CD4-positive, CD25-positive, alpha-beta regulatory T cell (primary cell): ENCODE measurements around the gene COMTD1. TPM values are rescaled to one million over a fixed set of nuclear protein-coding genes. Genes with fewer than 3 reads are reported as not detected.

ENCODE experiments used
- ATAC-seq, 2 donors: fragments of 150-1000 bp; cut with Tn5 transposase; one replicate each; pipeline ENCODE4 v1.10.0; 2021; ENCODE audit warnings: low read depth in 2 of 2, moderate number of reproducible peaks in 2 of 2, moderate library complexity in 1 of 2
- DNase-seq, 3 donors: peaks; one replicate each; pipeline versions ENCODE4 v3.0.0 to v3.0.0-alpha.2; 2012 to 2022; ENCODE audit warnings: mixed read lengths in 1 of 3
- H3K27ac ChIP-seq: one replicate; pipeline ENCODE4 v1.7.0; 2013; ENCODE audit warnings: mild to moderate bottlenecking, low read length; ENCODE audit not compliant: insufficient read depth, poor library complexity, severe bottlenecking
- H3K27me3 ChIP-seq: one replicate; pipeline ENCODE4 v1.7.0; 2013; ENCODE audit warnings: low read length; ENCODE audit not compliant: control insufficient read depth, insufficient read depth
- H3K36me3 ChIP-seq: one replicate; pipeline ENCODE4 v1.7.0; 2013; ENCODE audit warnings: mild to moderate bottlenecking, low read length, moderate library complexity; ENCODE audit not compliant: control insufficient read depth, insufficient read depth
- H3K4me1 ChIP-seq: 2 replicates; pipeline ENCODE4 v1.7.0; 2013; ENCODE audit warnings: mild to moderate bottlenecking, low read length; ENCODE audit not compliant: insufficient read depth, control insufficient read depth, poor library complexity, severe bottlenecking
- H3K4me3 ChIP-seq: one replicate; pipeline ENCODE4 v1.7.0; 2013; ENCODE audit warnings: low read depth, mild to moderate bottlenecking, low read length, moderate library complexity
- H3K9me3 ChIP-seq, 2 experiments: 1 replicate in 1 of 2; 2 replicates in 1 of 2; pipeline ENCODE4 v1.7.0; 2013; ENCODE audit warnings: low read length in 2 of 2, mild to moderate bottlenecking in 1 of 2, moderate library complexity in 1 of 2; ENCODE audit not compliant: control insufficient read depth in 2 of 2
- H3K27ac Mint-ChIP-seq, 3 donors: one replicate each; pipeline ENCODE4 v1.8.0; 2020 to 2022; ENCODE audit warnings: mild to moderate bottlenecking in 3 of 3, mixed read lengths in 3 of 3, moderate library complexity in 2 of 3
- H3K27me3 Mint-ChIP-seq: one replicate; pipeline ENCODE4 v1.8.0; 2022; ENCODE audit warnings: mild to moderate bottlenecking, mixed read lengths
- H3K36me3 Mint-ChIP-seq: one replicate; pipeline ENCODE4 v1.8.0; 2020; ENCODE audit warnings: mixed read lengths
- H3K4me1 Mint-ChIP-seq, 4 donors: one replicate each; pipeline ENCODE4 v1.8.0; 2020 to 2022; ENCODE audit warnings: mixed read lengths in 4 of 4, mild to moderate bottlenecking in 1 of 4
- H3K4me3 Mint-ChIP-seq, 4 donors: one replicate each; pipeline ENCODE4 v1.8.0; 2020 to 2022; ENCODE audit warnings: mild to moderate bottlenecking in 4 of 4, mixed read lengths in 4 of 4, moderate library complexity in 3 of 4
- H3K9me3 Mint-ChIP-seq, 7 donors: one replicate each; pipeline ENCODE4 v1.8.0; 2020 to 2022; ENCODE audit warnings: mixed read lengths in 7 of 7, mild to moderate bottlenecking in 3 of 7, moderate library complexity in 2 of 7
- polyA plus RNA-seq, 4 donors: library from polyadenylated mRNA; unstranded; fragments of 300-500 nt; fragmentation: Illumina TruSeq; gene quantifications; one replicate each; pipeline ENCODE4 v1.2.3, GENCODE V29; 2021
- total RNA-seq: library from RNA; stranded (reverse); gene quantifications from one replicate; pipeline ENCODE4 v1.2.3, GENCODE V29; 2022

Gene COMTD1
- total and polyA plus RNA-seq, 5 donors from 2014 or later: 20.0 to 35.0 (median 21.9) TPM

GRCh38 chr10:75253281-75254220, 17.8 kb upstream of the COMTD1 start:
- no peak for DNase-seq
- peaks cover 2% of the 10 kb centered on the region for H3K36me3 Mint-ChIP-seq
- no peaks in the 10 kb centered on the region for H3K4me1 Mint-ChIP-seq
- peaks cover 0 to 25% (median 11%) of the 10 kb centered on the region in 7 donors for H3K9me3 Mint-ChIP-seq
- H3K27me3 Mint-ChIP-seq: peaks cover 26% of the 10 kb centered on the region
- Histone ChIP-seq H3K36me3 (no peaks in the 10 kb centered on the region), H3K4me3 (no peak overlapping the region), H3K27ac (no peak overlapping the region), H3K4me1 (no peaks in the 10 kb centered on the region), H3K9me3 (peaks cover 13 to 19% of the 10 kb centered on the region in 2 experiments), H3K27me3 (no peaks in the 10 kb centered on the region)
- H3K4me3 Mint-ChIP-seq: peak overlapping the region in 1 of 4 donors; percentile 32
- no peak overlapping the region for H3K27ac Mint-ChIP-seq
- ATAC-seq: no peak

DNA sequence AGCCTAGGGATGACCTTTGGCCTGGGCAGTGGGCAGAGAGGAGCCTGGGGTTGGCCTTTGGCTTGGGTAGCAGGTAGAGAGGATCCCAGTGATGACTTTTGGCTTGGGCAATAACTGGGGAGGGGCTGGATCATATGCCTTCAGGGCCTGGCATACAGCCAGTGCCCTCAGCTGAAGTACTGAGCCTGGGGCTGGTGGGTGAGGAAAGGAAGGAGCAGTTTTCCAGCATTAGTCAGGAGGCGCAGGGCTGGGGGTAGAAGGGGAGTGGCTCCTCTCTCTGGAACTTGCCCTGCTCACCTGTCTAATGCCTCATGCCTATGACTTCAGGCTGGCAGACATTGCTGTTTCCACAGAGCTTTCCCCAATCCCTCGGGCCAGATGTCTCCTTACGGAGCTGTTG, 15.2 kb upstream of the COMTD1 start:
- no peak overlapping the region for H3K4me3 Mint-ChIP-seq

GRCh38 chr10:75247797-75248196, 12.0 kb upstream of the COMTD1 start:
- no peaks in the 10 kb centered on the region for H3K27me3 ChIP-seq
- no peak for ATAC-seq
- H3K4me3 Mint-ChIP-seq: no peak overlapping the region
- peaks cover 0 to 14% (median 4%) of the 10 kb centered on the region in 7 donors for H3K9me3 Mint-ChIP-seq
- H3K4me1 Mint-ChIP-seq: no peaks in the 10 kb centered on the region
- H3K4me1 ChIP-seq: no peaks in the 10 kb centered on the region
- no peak for DNase-seq
- H3K4me3 ChIP-seq: no peak overlapping the region
- no peak overlapping the region for H3K27ac ChIP-seq
- peaks cover 0 to 3% of the 10 kb centered on the region in 2 experiments for H3K9me3 ChIP-seq
- peaks cover 10% of the 10 kb centered on the region for H3K27me3 Mint-ChIP-seq
- no peak overlapping the region for H3K27ac Mint-ChIP-seq
- H3K36me3 Mint-ChIP-seq: peaks cover 3% of the 10 kb centered on the region
- no peaks in the 10 kb centered on the region for H3K36me3 ChIP-seq

More for the DNA sequence above, 15.2 kb upstream of the COMTD1 start:
- Histone ChIP-seq H3K27ac (no peak overlapping the region), H3K9me3 (peaks cover 13 to 19% of the 10 kb centered on the region in 2 experiments), H3K4me3 (no peak overlapping the region), H3K27me3 (no peaks in the 10 kb centered on the region), H3K4me1 (no peaks in the 10 kb centered on the region), H3K36me3 (no peaks in the 10 kb centered on the region)
- H3K27me3 Mint-ChIP-seq: peaks cover 15% of the 10 kb centered on the region
- no peaks in the 10 kb centered on the region for H3K4me1 Mint-ChIP-seq
- no peak for ATAC-seq
- H3K36me3 Mint-ChIP-seq: peaks cover 3% of the 10 kb centered on the region
- DNase-seq: no peak
- no peak overlapping the region for H3K27ac Mint-ChIP-seq
- H3K9me3 Mint-ChIP-seq: peaks cover 0 to 25% (median 11%) of the 10 kb centered on the region in 7 donors

- Histone ChIP-seq H3K27ac (no peak overlapping the region), H3K4me3 (no peak overlapping the region), H3K27me3 (no peaks in the 10 kb centered on the region), H3K36me3 (no peaks in the 10 kb centered on the region), H3K4me1 (no peaks in the 10 kb centered on the region), H3K9me3 (no peaks in the 10 kb centered on the region)
- H3K27me3 Mint-ChIP-seq: peaks cover 5% of the 10 kb centered on the region
- no peaks in the 10 kb centered on the region for H3K4me1 Mint-ChIP-seq
- H3K4me3 Mint-ChIP-seq: no peak overlapping the region
- H3K27ac Mint-ChIP-seq: no peak overlapping the region
- peaks cover 0 to 5% (median 0%) of the 10 kb centered on the region in 7 donors for H3K9me3 Mint-ChIP-seq
- H3K36me3 Mint-ChIP-seq: peaks cover 3% of the 10 kb centered on the region
- ATAC-seq (no peak), DNase-seq (no peak)
Observed at GRCh38 chr10:75246506-75246905, 10.7 kb upstream of the COMTD1 start.

- H3K27ac Mint-ChIP-seq: no peak overlapping the region
Observed at GRCh38 chr10:75245354-75246250, 9.8 kb upstream of the COMTD1 start.

DNA sequence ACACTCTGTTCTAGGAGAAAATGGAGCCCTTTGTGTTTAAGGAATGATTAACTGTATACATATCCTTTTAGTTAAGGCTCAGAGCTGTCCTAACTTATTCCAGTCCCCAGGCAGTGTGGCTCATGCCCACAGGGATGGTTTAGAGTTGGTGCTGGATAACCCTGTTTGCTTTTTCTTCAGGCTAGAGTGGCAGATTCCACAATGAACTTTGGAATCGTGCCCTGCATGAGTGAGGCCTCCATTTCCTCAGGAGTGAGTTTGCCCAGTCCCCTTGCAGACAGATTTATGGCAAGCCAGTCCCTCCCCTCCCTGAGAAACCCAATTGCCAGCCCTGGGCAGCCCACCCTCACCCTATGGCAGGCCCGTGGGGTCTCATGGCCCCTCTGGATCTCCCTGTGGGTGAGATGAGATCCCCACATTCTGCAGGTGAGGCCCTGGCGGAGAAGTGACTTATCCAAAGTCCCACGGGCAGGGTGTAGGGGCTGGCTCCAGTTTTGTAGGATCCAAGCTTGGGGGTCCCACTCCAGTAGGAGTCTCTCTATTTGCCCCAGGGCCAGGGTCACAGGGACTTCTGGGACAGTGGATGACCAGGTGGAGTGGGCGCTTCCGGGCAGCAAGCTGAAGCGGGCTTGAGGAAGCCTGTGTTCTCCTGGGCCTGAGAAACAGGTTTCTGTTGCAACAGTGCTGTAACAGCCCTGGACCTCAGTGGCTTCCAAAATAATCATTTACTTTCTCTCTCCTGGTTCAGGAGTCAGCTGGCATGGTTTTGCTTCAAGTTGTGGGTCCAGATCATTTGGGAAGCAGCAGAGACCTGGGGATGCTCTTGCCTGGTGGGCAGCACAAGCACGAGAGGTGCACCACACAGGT, 9.0 kb upstream of the COMTD1 start:
- no peaks in the 10 kb centered on the region for H3K27me3 Mint-ChIP-seq
- Histone ChIP-seq H3K27me3 (no peaks in the 10 kb centered on the region), H3K9me3 (no peaks in the 10 kb centered on the region), H3K4me3 (no peak overlapping the region), H3K36me3 (no peaks in the 10 kb centered on the region), H3K4me1 (no peaks in the 10 kb centered on the region), H3K27ac (no peak overlapping the region)
- ATAC-seq (no peak), DNase-seq (no peak)
- no peaks in the 10 kb centered on the region for H3K4me1 Mint-ChIP-seq
- peaks cover 3% of the 10 kb centered on the region for H3K36me3 Mint-ChIP-seq
- no peak overlapping the region for H3K4me3 Mint-ChIP-seq
- no peak overlapping the region for H3K27ac Mint-ChIP-seq
- H3K9me3 Mint-ChIP-seq: peaks cover 0 to 1% (median 0%) of the 10 kb centered on the region in 7 donors

More at GRCh38 chr10:75245354-75246250, 9.8 kb upstream of the COMTD1 start:
- Histone ChIP-seq H3K36me3 (no peaks in the 10 kb centered on the region), H3K4me1 (no peaks in the 10 kb centered on the region), H3K27me3 (no peaks in the 10 kb centered on the region), H3K4me3 (no peak overlapping the region), H3K27ac (no peak overlapping the region), H3K9me3 (no peaks in the 10 kb centered on the region)
- ATAC-seq: no peak
- peaks cover 4% of the 10 kb centered on the region for H3K27me3 Mint-ChIP-seq
- H3K36me3 Mint-ChIP-seq: peaks cover 3% of the 10 kb centered on the region
- H3K9me3 Mint-ChIP-seq: peaks cover 0 to 3% (median 0%) of the 10 kb centered on the region in 7 donors
- H3K4me1 Mint-ChIP-seq: no peaks in the 10 kb centered on the region
- H3K4me3 Mint-ChIP-seq: no peak overlapping the region
- DNase-seq: no peak

GRCh38 chr10:75243426-75243825, 7.7 kb upstream of the COMTD1 start:
- Mint-ChIP-seq H3K27ac (peak overlapping the region in 1 of 3 donors; percentile 25), H3K4me3 (no peak overlapping the region), H3K4me1 (no peaks in the 10 kb centered on the region), H3K27me3 (no peaks in the 10 kb centered on the region), H3K9me3 (peaks cover 0 to 1% (median 0%) of the 10 kb centered on the region in 7 donors), H3K36me3 (no peaks in the 10 kb centered on the region)
- ATAC-seq: no peak
- H3K4me3 ChIP-seq: no peak overlapping the region
- H3K27me3 ChIP-seq: no peaks in the 10 kb centered on the region
- DNase-seq: no peak
- no peaks in the 10 kb centered on the region for H3K36me3 ChIP-seq
- no peaks in the 10 kb centered on the region for H3K4me1 ChIP-seq
- no peaks in the 10 kb centered on the region for H3K9me3 ChIP-seq
- no peak overlapping the region for H3K27ac ChIP-seq
